Pons (tissue), 1 donor: ENCODE data around the gene PRPF18.

Experiments used
- DNase-seq: peaks from one replicate; pipeline ENCODE4 v3.0.0-alpha.2; 2016; ENCODE audit warnings: low spot score

Gene PRPF18

DNA sequence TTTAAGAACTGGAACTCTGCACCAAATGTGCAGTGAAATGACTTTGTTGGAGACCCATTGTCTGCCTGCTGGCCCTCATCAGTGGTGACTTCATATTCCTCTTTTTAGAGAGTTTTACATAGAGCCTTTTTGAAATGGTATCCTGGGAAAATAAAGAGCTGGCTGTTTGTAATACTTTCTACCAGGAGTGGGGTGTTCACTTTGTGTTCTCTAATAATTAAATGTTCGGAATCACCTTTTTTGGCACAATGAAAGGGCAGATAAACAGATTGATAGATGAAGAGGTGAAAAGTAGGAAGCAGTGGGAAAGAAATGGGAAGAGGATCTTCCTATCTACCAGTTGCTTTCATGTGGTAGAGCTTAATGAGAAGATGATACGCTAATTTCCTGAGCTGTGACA is 55.5 kb downstream of the PRPF18 start:
- DNase-seq, result no peak

DNA sequence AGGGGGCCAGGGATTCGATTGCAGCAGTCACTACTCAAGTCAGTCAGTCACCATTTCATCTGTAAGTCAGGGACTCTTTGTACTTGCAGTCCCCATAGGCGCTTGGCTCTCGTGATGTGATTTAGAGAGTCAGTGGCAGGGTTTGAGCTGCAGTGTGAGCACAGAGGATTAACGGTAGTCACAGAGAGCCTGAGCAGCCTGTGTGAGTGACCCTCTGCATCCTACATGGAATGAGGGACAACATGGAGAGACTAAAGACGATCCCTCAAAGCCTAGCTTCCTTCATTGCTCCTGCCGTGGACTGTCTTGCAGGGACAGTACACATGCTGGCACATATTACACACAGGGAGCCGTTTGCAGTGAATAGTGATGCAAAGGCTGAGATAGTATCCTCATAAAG is 56.3 kb downstream of the PRPF18 start:
- no peak for DNase-seq

DNA sequence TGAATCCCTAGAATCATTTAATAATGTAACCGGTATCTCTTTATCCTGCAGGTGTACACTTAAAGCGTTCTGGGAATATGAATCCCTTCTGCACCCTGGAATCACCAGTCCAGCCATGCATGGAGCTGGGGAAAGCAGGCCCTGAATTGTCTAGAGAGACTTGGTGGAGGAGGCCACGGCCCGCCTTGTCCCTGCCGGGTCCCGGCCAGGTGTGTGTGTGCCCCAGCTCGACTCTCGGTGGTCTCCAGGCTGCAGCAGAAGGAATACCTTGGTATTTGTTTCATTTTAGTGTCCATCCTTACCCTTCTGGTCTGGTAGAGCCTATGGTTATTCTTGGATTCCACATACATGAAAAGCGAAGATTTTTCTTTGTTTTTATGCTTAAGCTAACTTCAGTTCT is 58.1 kb downstream of the PRPF18 start:
- DNase-seq, result no peak

DNA sequence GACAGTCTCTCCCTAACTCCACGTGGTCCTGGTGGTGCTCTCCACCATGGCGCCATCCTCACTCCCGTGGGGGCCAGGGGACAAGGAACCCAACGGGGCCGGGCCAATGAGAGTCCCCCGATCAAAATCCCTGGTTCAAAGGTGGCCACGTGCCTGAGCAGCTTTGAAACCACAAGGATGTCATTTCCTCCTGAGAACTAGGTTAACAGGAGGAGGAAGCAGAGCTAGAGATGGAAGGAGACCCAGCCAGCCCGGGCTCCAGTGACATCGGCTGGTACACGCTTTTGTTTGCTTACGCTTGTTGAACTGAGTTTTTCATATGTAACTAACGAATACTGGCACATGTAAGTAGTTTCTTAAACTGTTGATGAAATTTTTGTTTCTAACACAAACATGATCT is 61.7 kb downstream of the PRPF18 start:
- DNase-seq, result no peak

DNA sequence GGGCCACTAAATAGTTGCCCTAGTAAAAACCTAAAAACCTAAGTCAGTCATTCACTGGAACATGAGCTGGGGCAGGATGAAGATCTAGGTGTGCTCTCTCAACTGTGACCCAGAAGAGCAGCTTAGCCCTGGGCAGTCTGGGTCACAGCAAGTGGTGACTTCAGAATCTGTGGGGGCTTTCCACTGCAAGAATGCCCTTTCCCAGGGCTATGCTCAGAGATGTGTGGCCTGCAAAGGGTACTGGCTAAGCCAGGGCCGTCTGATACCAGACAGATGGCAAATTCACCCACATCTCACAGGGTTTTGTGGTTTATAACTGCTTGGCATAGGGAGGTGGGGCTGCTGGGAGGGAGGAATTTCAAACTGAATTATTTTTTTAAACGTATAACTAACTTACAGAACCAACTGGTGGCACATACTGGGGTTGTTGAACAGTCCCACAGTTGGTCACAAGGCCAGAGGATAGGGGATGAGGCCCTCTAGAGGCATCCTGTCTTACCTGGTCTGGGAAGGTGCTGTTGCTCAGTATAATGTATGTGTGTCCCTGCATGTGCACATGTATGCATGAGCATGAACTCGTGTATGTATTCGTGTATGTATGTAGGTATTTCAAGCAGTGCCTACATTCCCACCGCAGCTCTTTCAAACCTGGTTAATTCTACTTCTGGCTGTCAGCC is 63.2 kb downstream of the PRPF18 start:
- DNase-seq, result no peak

DNA sequence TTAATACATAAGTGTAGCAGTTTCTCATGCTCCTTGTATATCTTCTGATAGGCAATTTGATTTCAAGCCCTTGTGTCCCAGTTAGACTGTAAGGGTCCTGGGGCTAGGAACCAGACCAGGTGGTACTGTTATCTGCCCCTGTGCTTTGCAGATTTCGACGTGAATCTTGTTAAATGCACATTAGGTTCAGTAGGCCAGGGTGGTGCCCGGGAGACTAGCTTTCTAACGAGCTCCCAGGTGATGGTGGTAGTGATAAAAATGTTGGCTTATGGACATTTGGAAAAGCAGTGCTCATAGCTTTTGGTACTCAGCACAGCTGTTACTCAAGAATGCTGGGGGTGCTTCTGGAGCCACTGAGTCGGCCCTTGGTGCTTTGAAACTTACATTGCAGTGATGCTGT is 64.2 kb downstream of the PRPF18 start:
- no peak for DNase-seq

DNA sequence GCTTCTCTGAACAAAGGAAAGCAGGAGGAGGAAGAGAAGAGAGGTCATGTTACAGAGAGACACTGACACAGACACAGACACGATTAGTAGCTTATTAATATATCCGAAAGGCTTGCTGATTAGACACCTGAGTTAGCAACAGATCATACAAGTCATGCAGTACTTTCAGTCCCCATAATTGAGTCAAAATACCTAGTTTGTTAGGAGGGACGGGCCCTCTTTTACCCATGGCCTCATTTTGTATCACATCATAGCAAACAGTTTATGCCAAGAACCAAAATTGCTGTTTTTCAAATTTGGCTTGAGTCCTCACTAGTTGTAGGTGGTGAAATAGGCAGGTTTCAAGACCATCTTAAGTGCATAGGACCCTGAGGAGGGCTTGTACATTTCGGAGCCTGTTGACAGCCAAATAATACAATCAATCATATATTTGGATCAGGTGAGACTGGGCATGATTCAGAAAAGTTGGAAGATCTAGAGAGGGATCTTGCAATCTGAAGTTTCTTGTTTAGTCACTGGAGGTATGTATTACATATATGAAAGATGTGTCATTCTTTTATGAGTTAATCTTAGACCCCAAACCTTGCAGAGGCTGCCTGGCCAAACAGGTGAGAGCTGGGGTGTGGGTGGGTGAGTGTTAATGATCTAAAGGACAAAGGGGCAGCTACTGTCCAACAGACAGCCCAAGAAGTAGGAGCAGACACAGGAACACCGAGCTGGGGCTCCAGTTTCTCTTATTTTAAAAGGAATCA is 65.4 kb downstream of the PRPF18 start:
- no peak for DNase-seq

DNA sequence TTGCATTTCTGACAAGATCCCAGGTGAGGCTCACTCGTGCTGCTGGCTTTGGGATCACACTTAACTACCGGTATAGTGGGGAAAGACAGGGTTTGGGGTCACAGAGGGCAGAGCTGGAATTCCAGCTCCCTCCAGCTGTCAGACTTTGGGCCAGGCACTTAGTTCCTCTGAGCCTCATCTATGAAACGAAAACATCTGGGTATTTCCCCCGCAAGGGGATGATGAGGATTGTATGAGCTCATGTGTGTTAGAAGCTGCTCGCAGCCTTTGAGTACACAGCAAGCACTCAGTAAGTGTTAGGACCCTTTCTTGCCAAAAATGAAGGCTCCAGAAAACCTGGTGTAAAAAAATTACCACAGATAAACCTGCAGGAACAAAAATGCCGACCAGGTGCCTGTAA is 66.1 kb downstream of the PRPF18 start:
- DNase-seq, result no peak

DNA sequence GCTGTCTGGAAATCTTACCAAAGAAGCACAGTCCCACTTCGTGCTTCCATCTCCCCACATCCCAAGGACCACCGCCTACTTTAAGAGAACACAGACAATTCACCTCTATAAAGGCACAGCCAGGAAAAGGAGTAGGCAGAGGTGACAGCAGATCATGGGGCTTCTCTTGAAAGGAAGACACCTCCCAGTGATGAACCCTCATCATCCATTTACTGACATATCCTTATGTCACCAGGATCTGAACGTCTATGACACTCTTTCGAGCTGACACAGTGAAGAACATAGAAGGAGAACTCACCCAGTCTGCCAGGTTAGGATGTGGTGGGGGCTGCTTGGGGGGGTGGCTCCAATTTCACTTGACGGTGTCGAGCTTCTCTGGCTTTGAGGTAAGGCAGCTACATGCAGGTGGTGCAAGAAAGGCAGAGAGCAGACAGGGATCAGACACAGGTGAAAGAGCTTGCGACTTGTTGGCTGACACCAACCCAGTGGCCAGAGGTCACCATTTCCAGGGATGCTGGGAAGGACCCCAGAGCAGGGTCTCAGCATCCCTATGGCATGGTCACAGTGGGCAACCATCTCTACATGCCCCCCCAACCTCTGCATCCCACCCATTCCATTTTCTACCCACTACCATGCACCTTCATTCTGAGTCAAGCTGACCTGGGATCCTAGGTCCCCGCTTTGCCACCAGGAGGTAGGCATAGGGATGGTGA is 67.5 kb downstream of the PRPF18 start:
- no peak for DNase-seq

DNA sequence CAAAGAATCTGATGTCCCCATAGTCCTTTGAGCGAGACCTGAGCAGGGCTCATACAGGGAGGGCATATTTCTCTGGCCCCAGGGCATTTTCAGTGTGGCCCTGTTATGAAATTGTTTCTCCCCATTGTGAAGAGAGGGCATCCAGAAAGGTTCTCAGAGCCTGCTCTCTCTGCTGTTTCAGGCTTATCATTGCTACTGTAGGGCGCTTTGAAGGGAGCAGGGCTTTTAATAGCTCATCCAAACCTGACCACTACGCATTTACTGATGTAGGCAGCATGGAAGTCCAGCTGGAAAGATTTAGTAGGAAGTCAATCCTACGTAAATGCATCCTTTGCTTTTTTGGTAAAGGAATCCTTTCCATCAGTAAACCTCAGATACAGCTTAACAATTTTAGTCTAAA is 68.1 kb downstream of the PRPF18 start:
- DNase-seq, result no peak

DNA sequence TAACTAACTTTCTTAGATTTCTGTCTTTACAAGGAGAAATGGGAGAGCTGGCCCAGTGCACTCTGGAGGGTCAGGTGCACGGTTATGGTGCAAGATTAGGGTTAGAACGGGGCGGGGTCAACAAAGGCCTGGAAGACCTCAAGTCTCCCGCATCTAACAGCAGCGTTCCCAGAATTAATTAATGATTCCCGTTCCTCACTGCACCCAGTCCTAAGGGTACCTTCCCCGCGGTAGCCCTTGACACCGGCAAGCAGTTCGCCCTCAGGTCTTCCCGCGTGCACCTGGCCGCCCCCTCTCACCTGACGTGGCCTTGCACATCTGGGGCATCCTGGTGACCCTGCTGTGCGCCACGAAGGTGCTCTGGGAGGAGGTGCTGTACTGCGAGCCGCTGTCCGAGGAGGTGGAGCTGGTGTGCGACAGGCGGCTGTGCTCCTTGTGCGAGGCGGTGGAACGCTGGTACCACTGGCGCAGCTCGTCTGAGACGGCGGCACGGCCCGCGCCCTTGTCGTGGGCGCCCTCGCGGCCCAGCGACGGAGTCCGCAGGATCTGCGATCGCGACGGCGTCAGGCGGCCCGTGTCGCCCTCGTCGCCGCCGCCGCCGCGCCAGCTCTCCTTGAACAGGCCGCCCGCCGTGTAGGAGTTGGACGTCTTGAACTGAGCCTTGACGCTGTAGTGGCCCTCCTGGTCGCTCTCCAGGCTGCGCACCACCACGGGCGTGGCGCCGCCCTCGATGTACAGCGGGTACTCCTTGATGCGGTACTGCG is 69.8 kb downstream of the PRPF18 start:
- DNase-seq, result no peak

DNA sequence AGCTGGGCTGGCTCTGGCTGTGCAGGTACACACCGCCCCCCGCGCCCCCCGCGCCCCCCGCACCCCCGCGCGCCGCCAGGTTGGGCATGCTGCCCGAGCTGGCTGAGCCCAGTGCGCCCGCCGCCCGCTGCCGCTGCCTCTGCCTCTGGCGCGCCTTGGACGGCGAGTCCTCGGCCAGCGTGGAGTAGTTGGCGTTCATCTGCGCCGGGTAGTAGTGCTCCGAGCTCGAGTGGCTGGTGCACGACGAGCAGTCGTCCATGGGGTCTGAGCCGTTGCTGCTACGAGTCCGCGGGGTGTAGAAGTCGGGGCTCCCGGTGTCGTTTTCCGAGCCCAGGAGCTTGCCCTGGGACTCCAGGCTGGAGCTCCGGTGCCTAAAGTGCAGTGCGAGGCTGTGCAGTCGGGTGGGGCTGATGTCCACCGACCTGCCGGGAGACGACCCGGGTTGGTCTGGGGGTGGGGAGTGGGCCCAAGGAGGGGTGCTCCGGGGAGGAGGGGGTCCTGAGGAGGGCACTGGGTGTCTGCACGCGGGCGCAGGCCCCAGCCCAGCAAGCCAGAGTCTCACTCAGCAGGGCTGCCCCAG is 70.4 kb downstream of the PRPF18 start:
- DNase-seq, result no peak

DNA sequence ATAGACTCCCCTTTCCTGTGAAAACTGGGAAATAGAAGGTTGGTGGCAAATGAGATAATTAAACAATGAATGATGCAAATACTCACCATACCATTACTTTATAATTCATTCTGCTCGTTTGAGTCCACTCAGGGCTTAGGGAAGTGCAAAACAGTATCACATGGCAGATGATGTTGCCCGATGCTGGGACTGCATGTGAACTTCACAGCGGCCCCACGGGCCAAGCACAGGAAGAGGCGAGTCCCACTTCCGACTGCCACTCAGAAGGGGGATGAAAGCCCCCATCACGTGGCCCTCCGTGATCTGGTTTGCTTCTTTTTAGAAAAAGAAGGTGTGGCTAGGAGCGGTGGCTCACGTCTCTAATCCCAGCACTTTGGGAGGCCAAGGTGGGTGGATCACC is 71.5 kb downstream of the PRPF18 start:
- peak; percentile 43 for DNase-seq

DNA sequence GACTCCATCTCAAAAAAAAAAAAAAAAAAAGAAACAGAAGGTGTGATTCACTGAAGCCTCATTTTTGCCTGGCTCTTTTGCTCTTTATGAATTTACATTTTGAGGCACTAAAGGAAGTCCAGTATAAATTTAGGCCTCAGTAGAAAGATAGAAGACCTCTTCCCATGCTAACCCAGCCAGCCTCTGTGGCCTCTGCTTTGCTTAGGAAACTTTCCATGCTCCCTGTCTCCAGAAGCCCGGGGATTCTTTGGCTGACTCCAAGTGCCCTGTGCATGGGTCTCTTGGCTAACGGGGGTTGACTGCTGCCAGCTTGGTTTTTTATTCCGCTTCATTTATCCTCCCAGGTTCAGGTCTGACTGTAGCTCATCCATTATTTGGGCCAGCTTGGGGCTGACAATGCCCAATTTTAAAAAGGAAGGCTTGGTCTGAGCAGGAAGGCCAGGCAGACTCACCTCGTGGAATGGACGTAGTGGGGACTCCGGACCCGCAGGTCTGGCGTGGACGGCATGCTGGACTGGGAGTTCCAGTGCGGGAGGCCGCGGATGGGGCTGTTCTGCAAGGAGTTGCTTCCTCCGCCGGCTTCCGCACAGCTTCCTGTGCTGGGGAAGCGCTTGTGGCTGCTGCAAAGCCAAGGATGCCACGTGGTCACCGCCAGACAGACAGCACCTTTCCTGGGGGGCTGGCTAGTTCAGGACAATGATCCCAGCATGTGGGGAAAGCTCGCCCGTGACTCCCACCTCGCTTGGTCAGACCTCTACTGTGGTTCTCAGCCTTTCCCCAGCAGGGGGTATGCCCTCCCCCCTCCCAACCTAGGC is 72.3 kb downstream of the PRPF18 start:
- DNase-seq, result peak; percentile 38

DNA sequence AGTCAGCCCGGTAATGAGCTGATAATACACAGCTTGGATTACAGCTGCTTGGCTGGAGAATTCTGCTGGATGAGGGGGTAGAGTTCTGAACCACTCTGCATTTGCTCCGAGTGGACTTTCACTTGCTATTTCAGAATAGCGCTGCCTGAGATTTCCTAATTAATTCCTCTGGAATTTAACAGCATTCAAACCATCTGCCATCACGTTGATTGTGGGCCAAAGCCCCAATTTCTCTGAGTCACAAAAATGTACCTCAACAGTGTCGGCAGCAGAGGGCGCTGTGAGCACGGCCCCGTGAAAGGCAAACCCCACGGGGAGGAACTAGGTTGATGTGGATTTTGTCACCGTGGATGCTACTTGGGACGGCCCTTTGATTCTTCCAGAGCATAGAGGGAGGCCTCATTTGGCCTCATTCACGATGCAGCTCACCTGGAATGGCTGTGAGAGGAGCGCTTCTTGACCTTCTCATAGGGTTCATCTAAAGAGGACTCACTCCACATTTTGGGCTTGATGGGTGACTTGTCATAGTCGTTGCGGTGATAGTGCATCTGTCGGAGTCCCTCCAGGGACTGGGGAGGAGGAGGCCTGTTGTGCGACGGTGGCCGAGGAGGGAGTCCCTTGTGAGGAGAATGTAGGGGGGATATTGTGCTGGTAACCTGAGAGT is 73.3 kb downstream of the PRPF18 start:
- peak; percentile 64 for DNase-seq

DNA sequence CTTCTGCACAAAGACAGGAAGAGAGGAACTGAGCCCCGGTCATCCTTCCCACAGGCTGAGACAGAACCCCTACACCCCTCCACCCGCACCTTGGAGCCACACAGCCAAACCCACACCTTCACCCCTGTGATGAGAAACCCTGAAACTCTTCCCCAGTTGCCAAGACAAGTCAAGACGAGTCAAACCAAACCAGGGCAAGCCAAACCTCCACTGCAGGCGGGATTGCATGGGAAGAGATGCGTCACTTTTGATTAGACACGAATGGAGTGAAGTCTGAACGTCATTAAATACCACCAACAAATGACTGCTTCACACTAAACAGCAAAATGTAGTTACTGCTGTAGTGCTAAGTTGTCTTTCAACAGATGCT is 73.8 kb downstream of the PRPF18 start:
- no peak for DNase-seq

DNA sequence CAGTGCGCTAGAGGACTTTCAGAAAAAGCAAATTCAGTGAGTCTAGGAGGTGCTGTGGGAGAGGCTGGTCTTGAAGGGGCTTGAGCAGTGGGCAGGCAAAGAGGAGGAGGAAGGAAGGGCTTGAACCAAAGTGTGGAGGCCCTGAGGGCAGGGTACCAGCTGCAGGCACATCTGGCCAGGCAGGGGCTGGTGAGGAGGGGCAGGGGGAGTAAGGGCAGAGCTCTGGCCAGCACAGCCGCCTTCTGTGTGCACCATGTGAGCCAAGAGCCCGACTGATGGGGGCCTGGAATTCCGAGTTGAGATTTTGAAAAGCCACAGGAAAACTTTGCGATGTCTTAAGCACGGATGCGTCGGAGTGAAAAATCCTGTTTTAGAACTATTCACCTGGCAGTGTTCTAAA is 74.5 kb downstream of the PRPF18 start:
- DNase-seq, result no peak

DNA sequence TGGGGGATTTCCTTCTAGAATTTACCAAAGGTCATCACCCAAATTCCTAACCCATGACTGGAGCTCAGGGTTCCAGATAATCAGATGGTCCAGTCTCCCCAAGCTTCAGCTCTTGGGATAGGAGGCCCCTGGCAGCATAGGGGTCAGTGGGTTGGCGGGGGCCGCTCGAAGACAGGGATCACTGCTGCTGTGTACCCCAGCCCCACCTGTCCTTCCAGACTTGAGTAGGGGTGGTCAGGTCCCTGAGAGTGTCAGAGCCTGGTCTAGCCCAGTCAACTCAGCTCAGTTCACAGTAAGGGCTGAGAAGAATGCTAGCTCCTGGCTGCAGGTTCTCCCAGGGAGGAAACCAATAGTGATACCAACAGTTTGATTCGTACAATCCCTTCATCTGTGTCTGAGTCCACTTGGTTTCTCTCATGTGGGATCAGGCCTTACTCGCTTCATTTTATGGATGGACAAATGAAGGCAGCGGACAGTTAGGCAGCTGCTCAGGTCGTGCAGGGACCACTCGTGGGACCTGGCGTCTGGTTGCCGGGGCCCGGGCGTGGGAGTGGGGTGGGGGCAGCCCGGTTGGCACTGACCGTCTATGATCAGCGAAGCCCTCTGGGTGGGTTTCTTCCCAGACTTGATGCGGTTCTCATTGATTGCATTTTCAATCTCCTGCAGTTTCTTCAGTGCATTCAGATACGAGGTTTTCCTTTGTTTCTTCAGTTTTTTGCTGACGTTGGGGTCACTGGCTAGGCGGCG is 78.9 kb downstream of the PRPF18 start:
- DNase-seq, result no peak

DNA sequence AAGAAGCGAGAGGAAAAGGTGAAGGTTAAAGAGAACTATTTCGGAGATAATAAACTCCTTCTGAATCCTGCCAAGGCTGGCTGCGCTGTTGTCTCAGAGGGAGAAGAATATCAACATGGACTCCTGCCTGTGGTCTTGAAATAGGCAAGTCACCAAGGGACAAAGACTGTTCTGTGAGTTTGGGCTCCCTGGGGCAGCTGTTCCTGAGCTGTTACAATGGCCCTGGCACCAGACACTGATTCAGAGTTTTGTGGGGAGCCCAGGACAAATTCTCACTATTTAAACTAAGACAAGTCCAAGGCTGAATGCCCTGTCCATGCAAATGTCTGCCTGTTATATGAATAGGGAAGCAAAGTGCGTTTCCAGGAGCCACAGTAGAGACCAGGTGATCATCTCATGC is 81.4 kb downstream of the PRPF18 start:
- peak; percentile 72 for DNase-seq
